K562 (cell line): Measurements from ENCODE around the gene PHYKPL. TPM values are rescaled to one million over a fixed set of nuclear protein-coding genes. Genes with fewer than 3 reads are reported as not detected.

ENCODE experiments used
- ATAC-seq: fragments of 200-7000 bp; cut with Tn5 transposase; 3 replicates; pipeline ENCODE4 v1.9.1; 2020; ENCODE audit warnings: moderate library complexity
- BruUV-seq: library from RNA; stranded (reverse); fragments of 400-500 nt; replicated peaks from 2 replicates; lab custom pipeline; 2021; lab: Mats Ljungman, UMichigan
- CTCF ChIA-PET: fragments of 300-600 bp; formaldehyde crosslinking; extraction: SDS; loops from one replicate; lab custom pipeline; 2021; ENCODE audit warnings: low intra/inter-chr PET ratio; lab: Yijun Ruan, JAX
- POLR2A ChIA-PET: fragments of 300-600, 350-650 bp; sonication (Branson Sonifier 250); formaldehyde crosslinking; extraction: SDS; loops from one replicate; lab custom pipeline; 2021; ENCODE audit warnings: antibody characterized with exemption, inconsistent platforms; lab: Yijun Ruan, JAX
- DNase-seq, 4 experiments: peaks; one replicate each; pipeline versions ENCODE4 v3.0.0 to v3.0.0-alpha.2; 2011 to 2018; ENCODE audit warnings: low spot score in 3 of 4, mixed read lengths in 3 of 4; ENCODE audit errors: extremely low read depth in 1 of 4
- FAIRE-seq: peaks from 2 replicates; lab custom pipeline; 2011; peaks lifted over from hg19 to GRCh38; lab: Jason Lieb, UNC
- H2AFZ ChIP-seq: 2 replicates; pipeline ENCODE4 v1.6.0; 2011; ENCODE audit warnings: low read depth, low read length, control low read depth, inconsistent platforms
- H3K27ac ChIP-seq: fragments of 200-600 bp; 3 replicates; pipeline ENCODE4 v1.8.0; 2011; ENCODE audit warnings: low read depth, mild to moderate bottlenecking, control low read depth, inconsistent platforms, low read length, moderate library complexity, mixed read lengths; ENCODE audit errors: extremely low read depth
- H3K27me3 ChIP-seq, 2 experiments: fragments of 300-600 bp in 1 of 2; 2 replicates in 1 of 2; 3 replicates in 1 of 2; pipeline versions ENCODE4 v1.6.0 to v1.8.0; 2011; ENCODE audit warnings: inconsistent platforms in 2 of 2, low read length in 2 of 2, mild to moderate bottlenecking in 1 of 2, mixed read lengths in 1 of 2, moderate library complexity in 1 of 2; ENCODE audit not compliant: control insufficient read depth in 2 of 2, insufficient read depth in 2 of 2
- H3K36me3 ChIP-seq: fragments of 300-600 bp; 3 replicates; pipeline ENCODE4 v1.8.0; 2011; ENCODE audit warnings: mild to moderate bottlenecking, low read length, inconsistent platforms; ENCODE audit not compliant: control insufficient read depth, insufficient read depth
- H3K4me1 ChIP-seq, 2 experiments: fragments of 200-600 bp in 1 of 2; replicated peaks in 1 of 2; 2 replicates in 1 of 2; 3 replicates in 1 of 2; pipeline versions ENCODE4 v1.5.1 to v1.8.0; 2011; ENCODE audit warnings: inconsistent platforms in 2 of 2, low read length in 2 of 2, mild to moderate bottlenecking in 1 of 2, mixed read lengths in 1 of 2, moderate library complexity in 1 of 2; ENCODE audit not compliant: control insufficient read depth in 2 of 2, insufficient read depth in 2 of 2
- H3K4me2 ChIP-seq: 2 replicates; pipeline ENCODE4 v1.6.1; 2011; ENCODE audit warnings: low read length, control low read depth, inconsistent platforms, mixed read lengths; ENCODE audit not compliant: insufficient read depth
- H3K4me3 ChIP-seq: fragments of 200-600 bp; sonication (generic), shearing (Covaris generic); 2 replicates; pipeline ENCODE4 v1.5.1; 2016; ENCODE audit warnings: control low read depth, inconsistent platforms
- H3K79me2 ChIP-seq: fragments of 200-600 bp; 3 replicates; pipeline ENCODE4 v1.8.0; 2011; ENCODE audit warnings: low read length, inconsistent platforms; ENCODE audit not compliant: control insufficient read depth, insufficient read depth
- H3K9ac ChIP-seq, 2 experiments: 2 replicates each; pipeline versions ENCODE4 v1.6.0 to v1.6.1; 2011; ENCODE audit warnings: low read depth in 2 of 2, low read length in 2 of 2, control low read depth in 1 of 2, inconsistent platforms in 1 of 2, mild to moderate bottlenecking in 1 of 2, mixed read lengths in 1 of 2; ENCODE audit not compliant: insufficient read depth in 1 of 2
- H3K9me1 ChIP-seq: one replicate; pipeline ENCODE4 v1.6.0; 2011; ENCODE audit warnings: inconsistent platforms, mild to moderate bottlenecking, low read length, moderate library complexity; ENCODE audit not compliant: control insufficient read depth, insufficient read depth
- H3K9me3 ChIP-seq: replicated peaks from 2 replicates; pipeline ENCODE4 v1.5.1; 2011; ENCODE audit warnings: low read depth, low read length, inconsistent platforms; ENCODE audit not compliant: control insufficient read depth, insufficient read depth
- H4K20me1 ChIP-seq: replicated peaks from 2 replicates; pipeline ENCODE4 v1.6.1; 2011; ENCODE audit warnings: low read length, inconsistent platforms, mixed read lengths; ENCODE audit not compliant: control insufficient read depth, insufficient read depth
- ARID2 ChIP-seq: fragments of 450-650 bp; IDR thresholded peaks from 2 replicates; pipeline ENCODE4 v1.6.1; 2017; ENCODE audit warnings: antibody characterized with exemption, mild to moderate bottlenecking
- HNRNPL ChIP-seq: fragments of 200-400 bp; formaldehyde crosslinking; IDR thresholded peaks from 2 replicates; pipeline ENCODE4 v1.6.1; 2017; ENCODE audit warnings: low read depth, mild to moderate bottlenecking, low read length
- NKRF ChIP-seq: fragments of 450-650 bp; IDR thresholded peaks from 2 replicates; pipeline ENCODE4 v1.6.1; 2016; ENCODE audit warnings: borderline replicate concordance
- OTX1 ChIP-seq: fragments of 450-650 bp; formaldehyde crosslinking; IDR thresholded peaks from 2 replicates; pipeline ENCODE4 v1.4.0; 2022; ENCODE audit warnings: mild to moderate bottlenecking
- ZNF239 ChIP-seq: fragments of 250-450 bp; sonication (Bioruptor Pico); IDR thresholded peaks from 2 replicates; pipeline ENCODE4 v1.4.0; 2020; ENCODE audit warnings: mild to moderate bottlenecking
- WGBS: fragments of 100-300 bp; shearing (Covaris generic); methylation state at CpG from one replicate; pipeline ENCODE4 v1.1.6; 2016; ENCODE audit warnings: low coverage, mixed read lengths; ENCODE audit not compliant: insufficient coverage; ENCODE audit errors: missing lambda C conversion rate; 5-methylcytosine and 5-hydroxymethylcytosine counted together
- in situ Hi-C: fragments of 300-500 bp; cut with MboI; formaldehyde crosslinking; loops from 4 replicates; pipeline ENCODE4 v1.15.0; 2018; ENCODE audit warnings: inconsistent platforms, mixed read lengths
- intact Hi-C: fragments of 100-400 bp; cut with micrococcal nuclease; formaldehyde crosslinking; loops from 2 replicates; pipeline ENCODE4 v1.14.2; 2022
- polyA plus RNA-seq, 8 experiments: library from polyadenylated mRNA; depleted of rRNA in 4 of 8; stranded (reverse) in 5 of 8; unstranded in 3 of 8; fragments of >200 nt; fragmentation: Nextera tagmentation in 2 of 8; fragmentation: Illumina TruSeq in 1 of 8; extraction: Ambion mirVana in 2 of 8; extraction: Trizol in 1 of 8; gene quantifications; 2 replicates each; pipeline versions ENCODE4 v1.2.1 to v1.2.3, GENCODE V29; 2011 to 2014; ENCODE audit warnings: inconsistent platforms in 1 of 8, missing spikeins in 1 of 8
- total RNA-seq, 7 experiments: library from RNA; depleted of rRNA in 6 of 7; stranded (reverse); fragments of >200 nt in 6 of 7; fragmentation: Illumina TruSeq in 2 of 7; extraction: Trizol in 2 of 7; gene quantifications; 2 replicates each; pipeline versions ENCODE4 v1.2.1 to v1.2.3, GENCODE V29; 2011 to 2021; ENCODE audit warnings: low replicate concordance in 1 of 7
- TF ChIP-seq, protein P1 (sequence below), 2 experiments: fragments of 450-650 bp; formaldehyde crosslinking in 1 of 2; IDR thresholded peaks; 2 replicates each; pipeline versions ENCODE4 v1.4.0 to v1.6.1; 2014 to 2020; ENCODE audit warnings: mild to moderate bottlenecking in 2 of 2, borderline replicate concordance in 1 of 2, low read depth in 1 of 2
- TF ChIP-seq, protein P2 (sequence below): sonication (generic); formaldehyde crosslinking; IDR thresholded peaks from 2 replicates; pipeline ENCODE4 v1.8.0; 2022; ENCODE audit warnings: mild to moderate bottlenecking, missing genetic modification reagents, borderline replicate concordance

The PHYKPL gene
- total and polyA plus RNA-seq, 9 of the 15 experiments (the other 6 are each of a cell fraction or from before 2014, with no cell fraction given): 4.7 to 34.7 (median 18.6) TPM

DNA sequence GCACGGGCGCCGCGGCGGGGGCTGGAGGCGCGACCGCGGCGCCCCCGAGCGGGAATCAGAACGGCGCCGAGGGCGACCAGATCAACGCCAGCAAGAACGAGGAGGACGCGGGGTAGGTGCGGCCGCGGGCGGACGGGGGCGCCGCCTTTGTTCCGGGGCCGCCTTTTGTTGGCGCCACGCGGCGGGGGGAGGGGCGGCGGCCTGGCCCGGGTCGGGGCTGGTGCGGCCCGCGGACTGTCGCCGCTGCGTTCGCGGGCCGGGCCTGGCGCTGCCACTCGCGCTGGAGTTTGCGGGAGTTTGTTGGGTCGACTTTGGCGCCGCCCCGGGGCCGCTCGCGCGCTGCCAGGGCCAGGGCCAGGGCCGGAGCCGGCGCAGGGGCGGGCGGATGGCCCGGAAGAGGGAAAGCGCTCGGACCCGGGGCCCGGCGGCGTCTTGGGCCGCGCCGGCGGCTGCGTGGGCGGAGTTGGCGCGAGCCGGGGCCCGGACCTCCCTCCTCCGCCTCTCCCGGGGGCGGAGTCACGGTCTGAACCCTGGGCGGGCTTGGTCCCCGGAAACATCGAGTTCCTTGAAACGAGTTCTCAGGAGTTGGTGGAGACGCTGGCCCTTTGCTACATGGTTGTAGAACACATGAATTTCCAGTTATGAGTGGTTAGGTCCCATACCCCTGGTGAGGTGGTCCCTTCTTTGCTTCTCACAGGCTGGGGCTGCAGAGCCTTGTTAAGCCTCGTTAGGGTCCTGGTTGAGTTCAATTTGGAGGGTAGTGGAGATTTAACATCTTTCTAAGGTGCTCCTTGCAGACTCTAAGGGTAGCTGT is 27.5 kb downstream of the PHYKPL start:
- Histone ChIP-seq H3K9ac (peak overlapping the region; percentile 93 to 99), H3K4me1 (peaks cover 23 to 25% of the 10 kb centered on the region in 2 experiments; a peak in 4 of 5 replicates), H3K4me3 (peak overlapping the region; percentile 80), H3K27ac (peak overlapping the region; percentile 94), H3K27me3 (no peaks in the 10 kb centered on the region), H3K9me1 (peaks cover 10% of the 10 kb centered on the region), H4K20me1 (peaks cover 51% of the 10 kb centered on the region), H3K9me3 (no peaks in the 10 kb centered on the region), H3K79me2 (peaks cover 69% of the 10 kb centered on the region), H3K36me3 (peaks cover 49% of the 10 kb centered on the region), H3K4me2 (peak overlapping the region; percentile 96), H2AFZ (no peak overlapping the region)
- no TSS peak for BruUV-seq
- ChIA-PET POLR2A (interaction anchor here (0.6 to 12.7 kb wide), 32 partner anchors 7 to 1418 kb away, joined by 3 to 162 read pairs (median 5); partner anchors contain the start of genes COL23A1, NHP2 and PHYKPL), CTCF (no interaction called here)
- in situ Hi-C loops (no loop called here), intact Hi-C loops (no loop called here)
- WGBS: 1% methylated on average over 52 of the region's 90 CpGs
- peak; percentile 40 for FAIRE-seq
- peak; percentile 88 to 93 (median 90) for DNase-seq
- peak; percentile 72 for ATAC-seq
- 0 out of 2 replicates have a peak, but pooled peaks have one; percentile 5 for TF ChIP-seq HNRNPL
- TF ChIP-seq, protein P1, sequence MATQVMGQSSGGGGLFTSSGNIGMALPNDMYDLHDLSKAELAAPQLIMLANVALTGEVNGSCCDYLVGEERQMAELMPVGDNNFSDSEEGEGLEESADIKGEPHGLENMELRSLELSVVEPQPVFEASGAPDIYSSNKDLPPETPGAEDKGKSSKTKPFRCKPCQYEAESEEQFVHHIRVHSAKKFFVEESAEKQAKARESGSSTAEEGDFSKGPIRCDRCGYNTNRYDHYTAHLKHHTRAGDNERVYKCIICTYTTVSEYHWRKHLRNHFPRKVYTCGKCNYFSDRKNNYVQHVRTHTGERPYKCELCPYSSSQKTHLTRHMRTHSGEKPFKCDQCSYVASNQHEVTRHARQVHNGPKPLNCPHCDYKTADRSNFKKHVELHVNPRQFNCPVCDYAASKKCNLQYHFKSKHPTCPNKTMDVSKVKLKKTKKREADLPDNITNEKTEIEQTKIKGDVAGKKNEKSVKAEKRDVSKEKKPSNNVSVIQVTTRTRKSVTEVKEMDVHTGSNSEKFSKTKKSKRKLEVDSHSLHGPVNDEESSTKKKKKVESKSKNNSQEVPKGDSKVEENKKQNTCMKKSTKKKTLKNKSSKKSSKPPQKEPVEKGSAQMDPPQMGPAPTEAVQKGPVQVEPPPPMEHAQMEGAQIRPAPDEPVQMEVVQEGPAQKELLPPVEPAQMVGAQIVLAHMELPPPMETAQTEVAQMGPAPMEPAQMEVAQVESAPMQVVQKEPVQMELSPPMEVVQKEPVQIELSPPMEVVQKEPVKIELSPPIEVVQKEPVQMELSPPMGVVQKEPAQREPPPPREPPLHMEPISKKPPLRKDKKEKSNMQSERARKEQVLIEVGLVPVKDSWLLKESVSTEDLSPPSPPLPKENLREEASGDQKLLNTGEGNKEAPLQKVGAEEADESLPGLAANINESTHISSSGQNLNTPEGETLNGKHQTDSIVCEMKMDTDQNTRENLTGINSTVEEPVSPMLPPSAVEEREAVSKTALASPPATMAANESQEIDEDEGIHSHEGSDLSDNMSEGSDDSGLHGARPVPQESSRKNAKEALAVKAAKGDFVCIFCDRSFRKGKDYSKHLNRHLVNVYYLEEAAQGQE (IDR thresholded peaks at IDR 0.05; ENCODE audit: borderline replicate concordance): 0 out of 2 replicates have a peak, but pooled peaks have one; percentile 12
- TF ChIP-seq, protein P1 (CRISPR knock-in tag; IDR thresholded peaks at IDR 0.05; ENCODE audit: low read depth): no peak
- no peak for TF ChIP-seq ZNF239
- TF ChIP-seq, protein P2, sequence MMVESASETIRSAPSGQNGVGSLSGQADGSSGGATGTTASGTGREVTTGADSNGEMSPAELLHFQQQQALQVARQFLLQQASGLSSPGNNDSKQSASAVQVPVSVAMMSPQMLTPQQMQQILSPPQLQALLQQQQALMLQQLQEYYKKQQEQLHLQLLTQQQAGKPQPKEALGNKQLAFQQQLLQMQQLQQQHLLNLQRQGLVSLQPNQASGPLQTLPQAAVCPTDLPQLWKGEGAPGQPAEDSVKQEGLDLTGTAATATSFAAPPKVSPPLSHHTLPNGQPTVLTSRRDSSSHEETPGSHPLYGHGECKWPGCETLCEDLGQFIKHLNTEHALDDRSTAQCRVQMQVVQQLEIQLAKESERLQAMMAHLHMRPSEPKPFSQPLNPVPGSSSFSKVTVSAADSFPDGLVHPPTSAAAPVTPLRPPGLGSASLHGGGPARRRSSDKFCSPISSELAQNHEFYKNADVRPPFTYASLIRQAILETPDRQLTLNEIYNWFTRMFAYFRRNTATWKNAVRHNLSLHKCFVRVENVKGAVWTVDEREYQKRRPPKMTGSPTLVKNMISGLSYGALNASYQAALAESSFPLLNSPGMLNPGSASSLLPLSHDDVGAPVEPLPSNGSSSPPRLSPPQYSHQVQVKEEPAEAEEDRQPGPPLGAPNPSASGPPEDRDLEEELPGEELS (CRISPR knock-in tag): no peak
- 0 out of 2 replicates have a peak, but pooled peaks have one; percentile 69 for TF ChIP-seq OTX1
- TF ChIP-seq ARID2: no peak
- TF ChIP-seq NKRF: peak; percentile 34; the same call in 1 of the 2 replicates
